ENCODE results near the gene CPNE9.

CPNE9 gene

DNA sequence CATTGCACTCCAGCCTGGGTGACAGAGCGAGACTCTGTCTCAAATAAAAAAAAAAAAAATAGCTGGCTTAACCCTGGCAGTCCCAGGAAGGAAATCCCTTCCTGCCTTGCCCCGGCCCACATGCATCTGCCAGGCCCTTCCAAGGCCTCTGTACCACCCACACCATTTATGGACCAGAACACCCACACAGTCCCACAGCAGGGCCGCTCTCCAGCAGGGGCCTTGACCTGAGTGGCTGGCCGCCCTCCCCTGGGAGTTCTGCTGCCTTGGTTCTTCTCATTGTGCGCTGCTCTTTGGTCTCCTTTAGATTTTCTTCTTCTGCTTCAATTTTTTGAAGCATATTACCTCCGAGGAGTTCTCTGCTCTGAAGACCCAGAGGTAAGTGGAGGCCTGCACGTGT, 16.1 kb upstream of the CPNE9 start:
- no peak for DNase-seq (ENCODE audit: low spot score)

DNA sequence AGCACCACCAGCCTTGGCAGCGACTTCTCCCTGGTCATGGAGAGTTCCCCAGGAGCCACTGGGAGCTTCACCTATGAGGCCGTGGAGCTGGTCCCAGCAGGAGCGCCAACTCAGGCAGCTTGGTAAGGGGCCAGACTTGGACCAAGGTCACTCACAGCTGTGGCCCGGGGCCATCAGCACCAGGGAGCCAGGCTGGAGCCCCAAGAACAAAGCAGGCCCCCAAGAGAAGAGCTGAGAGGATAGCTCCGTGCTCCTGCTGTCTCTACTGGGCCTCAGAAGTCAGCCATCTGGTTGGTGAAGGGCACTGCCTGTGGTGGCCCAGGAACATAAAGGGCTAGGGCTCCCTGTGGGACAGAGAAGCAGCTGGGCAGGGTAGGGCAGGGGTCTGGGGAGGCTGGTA, 14.7 kb upstream of the CPNE9 start:
- no peak for DNase-seq (ENCODE audit: low spot score)

DNA sequence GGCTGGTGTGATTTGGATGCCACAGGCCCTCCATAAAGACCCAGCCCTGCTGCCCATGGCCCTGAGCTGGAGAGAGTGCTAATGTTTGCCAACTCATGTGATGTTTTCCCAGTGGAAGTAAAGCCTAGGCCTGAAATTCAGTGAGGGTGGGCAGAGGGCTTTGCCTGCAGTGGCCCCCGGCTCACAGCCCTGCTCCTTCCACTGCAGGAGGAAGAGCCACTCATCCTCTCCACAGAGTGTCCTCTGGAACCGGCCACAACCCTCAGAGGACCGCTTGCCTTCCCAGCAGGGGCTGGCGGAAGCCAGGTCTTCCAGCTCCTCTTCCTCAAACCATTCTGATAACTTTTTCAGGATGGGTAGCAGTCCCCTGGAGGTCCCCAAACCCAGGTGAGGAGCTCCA, 13.9 kb upstream of the CPNE9 start:
- no peak for DNase-seq (ENCODE audit: low spot score)

DNA sequence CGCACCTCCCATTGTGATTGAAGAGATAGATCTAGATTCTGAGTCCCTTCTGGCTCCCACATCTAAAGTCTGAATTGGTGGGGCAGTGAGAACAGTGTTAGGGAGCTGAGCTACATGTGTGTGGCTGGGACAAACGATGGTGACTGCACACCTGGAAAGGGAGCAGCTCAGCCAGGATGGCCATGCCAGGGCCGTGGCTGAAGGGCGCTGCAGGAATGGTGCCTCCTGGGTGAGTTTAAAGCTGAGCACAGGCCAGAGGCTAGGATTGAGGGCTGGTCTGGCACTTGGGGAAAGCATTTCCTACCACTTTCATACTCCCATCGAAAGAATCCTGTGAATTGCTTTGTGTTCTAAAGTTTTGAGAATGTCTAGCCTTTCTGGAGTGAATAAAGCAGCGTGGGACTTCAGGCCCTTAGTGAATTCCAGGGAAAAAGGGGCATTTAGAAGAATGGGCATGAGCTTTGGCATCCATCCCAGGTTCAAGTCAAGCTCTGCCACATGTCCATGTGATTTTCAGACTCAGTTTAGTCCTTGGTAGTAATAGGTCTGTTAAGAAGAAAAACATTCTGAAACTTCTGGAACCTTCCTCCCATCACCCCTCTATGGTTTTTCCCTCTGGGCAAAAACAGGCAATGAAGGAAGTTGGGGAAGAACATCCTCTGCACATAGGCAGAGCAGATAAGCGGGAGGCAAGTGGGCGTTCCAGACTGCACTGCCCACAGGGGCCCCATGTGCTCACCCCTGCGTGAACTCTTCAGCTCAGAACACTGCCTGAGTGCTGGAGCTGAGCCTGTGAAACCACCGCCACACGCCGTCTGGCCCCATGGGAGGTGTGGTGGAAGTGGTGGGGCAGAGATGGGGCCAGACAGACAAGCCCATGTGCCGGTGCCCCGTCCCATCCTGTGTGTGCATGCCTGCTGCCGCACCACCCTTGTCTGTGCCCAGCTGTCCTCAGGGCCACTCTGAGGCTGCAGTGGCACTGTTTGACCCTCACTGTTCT, 12.9 kb upstream of the CPNE9 start:
- DNase-seq (ENCODE audit: low spot score): no peak

DNA sequence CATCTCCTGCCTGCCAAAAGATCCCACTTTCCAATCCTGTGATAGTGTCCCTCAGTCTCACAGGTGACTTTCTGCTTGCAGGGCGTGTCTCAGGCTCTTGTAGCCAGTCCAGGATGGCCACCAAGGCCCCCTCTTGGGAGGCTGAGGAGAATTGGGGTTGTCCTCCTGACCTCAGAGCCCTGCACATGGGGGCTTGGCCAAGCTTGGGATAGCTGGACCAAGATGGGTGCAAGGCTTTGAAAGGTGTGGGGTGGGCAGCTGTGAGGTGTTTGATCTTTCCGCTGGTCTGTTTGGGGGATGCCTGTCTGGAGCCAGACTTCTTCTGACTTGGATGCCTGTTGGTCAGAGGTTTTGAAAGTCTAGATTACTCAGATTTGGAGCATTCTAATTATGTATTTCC, 12.0 kb upstream of the CPNE9 start:
- no peak for DNase-seq (ENCODE audit: low spot score)

DNA sequence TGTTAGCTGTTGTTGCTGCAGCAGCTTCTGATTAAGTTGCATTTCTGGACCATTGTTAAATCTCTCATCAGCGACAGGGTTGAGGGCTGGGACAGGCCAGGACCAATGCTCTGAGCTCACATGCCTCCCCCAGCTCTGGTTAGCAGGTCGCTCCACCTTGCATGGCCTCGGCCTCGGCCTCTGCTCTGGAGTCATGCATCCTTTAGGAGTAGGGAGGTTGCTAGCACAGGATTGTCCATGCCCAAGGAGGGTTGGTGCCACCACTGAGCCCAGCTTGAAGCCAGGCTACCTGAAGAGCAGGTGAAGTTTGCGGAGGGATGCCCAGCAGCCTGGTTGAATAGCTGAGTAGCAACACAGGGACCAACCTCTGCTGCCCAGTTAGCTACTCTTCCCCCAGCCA, 11.2 kb upstream of the CPNE9 start:
- no peak for DNase-seq (ENCODE audit: low spot score)

DNA sequence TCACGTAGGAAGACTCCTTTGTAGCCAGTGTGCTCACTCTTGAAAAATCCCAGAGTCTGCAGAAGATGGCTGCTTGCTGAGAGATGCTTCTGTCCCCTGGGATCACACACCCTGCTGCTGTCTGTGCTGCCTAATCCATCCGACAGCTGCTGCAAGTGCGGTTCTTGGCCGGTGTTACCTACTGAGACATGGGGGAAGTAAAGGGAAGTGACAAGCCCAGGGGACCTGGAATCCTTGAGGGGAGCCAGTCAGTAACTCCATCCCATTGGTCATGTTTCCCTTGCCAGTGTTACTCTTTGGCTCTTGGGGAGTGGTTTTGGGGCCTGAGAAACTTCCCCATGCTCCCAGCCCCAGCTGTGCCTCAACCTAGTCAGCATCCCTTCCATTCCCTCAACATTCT, 8.3 kb upstream of the CPNE9 start:
- no peak for DNase-seq (ENCODE audit: low spot score)

DNA sequence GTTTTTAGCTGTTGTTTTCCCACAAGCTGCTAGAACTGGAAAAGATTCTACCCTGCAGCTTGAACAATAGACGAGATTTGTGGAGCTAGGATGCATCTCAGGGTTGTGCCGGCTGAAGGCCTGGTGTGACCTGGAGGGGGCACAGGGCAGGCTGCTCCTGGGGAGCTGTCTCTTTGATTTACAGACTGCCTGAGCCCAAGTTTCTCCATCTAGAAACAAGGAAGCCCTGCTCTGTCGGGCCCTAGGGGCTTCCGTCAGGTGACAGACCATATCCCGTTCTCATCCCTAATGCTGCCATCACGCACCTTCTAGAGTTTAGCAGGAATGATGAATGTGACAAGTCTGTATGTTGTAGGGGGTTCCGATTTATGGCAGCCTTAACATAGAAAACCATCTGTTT, 7.9 kb upstream of the CPNE9 start:
- no peak for DNase-seq (ENCODE audit: low spot score)

DNA sequence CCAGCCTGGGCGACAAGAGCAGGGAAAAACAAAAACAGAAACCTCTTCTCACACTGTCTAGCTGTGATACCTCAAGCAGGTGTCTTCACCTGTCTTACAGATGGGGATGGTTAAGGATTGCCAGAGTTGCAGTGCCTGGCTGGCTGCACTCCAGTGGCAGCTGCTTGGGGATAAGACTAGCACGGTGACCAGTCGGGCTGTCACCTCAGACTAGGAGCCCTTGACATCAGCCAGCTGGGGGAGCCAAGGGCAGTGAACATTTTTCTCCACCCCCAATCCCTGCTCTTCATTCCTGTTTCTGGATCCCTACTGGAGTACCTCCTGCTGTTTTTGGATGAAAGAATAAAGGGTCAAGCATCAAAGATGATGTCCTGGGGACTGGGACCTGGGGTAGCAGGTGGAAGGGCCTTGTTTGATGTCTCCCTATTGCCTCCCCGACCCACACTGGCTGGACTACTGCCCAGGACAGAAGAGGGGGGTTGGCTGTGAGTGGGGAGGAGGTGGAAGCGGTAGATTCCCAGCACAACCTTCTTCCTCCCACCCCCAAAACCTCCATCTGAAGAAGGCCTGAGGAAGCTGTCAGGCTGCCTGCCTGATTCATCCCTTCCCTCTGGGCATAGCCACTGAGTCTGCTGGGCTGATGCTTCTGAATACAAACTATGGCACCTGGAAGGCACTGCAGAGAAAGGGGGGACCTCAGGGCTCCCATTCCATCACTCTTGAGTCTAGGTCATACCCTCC, 7.0 kb upstream of the CPNE9 start:
- DNase-seq (ENCODE audit: low spot score): no peak

DNA sequence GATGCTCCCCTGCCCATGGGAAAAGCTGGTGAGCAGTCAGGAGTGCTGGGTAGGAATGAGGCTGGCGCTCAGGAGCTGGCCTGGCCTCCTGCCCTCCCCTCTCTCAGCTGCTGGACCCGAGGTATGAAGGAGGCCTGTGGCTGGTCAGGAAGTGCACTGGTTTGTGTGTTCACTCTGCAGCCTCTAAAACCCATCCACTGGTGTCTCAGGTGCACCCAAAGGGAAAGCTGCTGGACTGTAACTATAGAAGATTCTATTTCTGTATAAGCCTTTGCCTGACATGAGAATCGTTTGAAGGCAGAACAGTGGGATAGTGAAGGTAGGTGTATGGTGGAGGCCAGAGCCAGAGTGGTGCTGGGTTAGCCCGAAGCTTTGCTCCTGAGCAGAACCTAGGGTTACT, 5.7 kb upstream of the CPNE9 start:
- no peak for DNase-seq (ENCODE audit: low spot score)

DNA sequence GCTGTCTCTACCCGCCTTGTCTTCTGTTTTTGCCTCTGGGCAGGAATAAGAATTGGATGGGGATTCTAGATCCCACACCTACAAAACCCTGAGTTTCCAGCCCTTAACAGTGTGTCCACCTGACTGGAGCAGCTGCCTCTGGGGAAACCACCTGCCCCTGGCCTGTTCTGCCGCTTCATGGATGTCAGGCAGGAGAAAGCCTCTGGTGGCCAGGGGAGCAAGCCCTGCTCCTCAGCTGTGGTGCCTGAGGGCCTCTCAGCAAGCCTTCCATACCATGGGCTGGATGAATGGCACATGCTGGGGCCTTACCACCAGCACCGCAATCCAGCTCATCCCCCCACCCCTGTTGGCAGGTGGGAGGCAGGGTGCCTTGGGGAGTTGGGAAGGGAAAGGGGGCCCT, 5.3 kb upstream of the CPNE9 start:
- DNase-seq (ENCODE audit: low spot score): no peak

DNA sequence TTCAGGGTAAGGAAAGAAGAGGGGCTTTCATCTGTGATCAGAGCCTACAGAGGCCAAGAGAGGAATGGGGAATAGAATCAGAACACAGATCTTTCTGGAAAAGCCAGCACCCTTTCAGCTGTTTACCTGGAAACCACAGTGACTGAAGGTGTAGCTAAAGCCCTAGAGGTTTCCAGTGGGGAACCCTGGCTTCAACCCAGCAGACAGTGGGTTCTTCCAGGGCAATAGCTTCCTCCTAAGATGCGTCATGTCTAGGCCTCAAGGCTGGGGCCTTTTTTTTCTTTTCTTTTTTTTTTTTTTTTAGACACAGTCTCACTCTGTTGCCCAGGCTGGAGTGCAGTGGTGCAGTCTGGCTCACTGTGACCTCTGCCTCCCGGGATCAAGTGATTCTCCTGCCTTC, 3.1 kb upstream of the CPNE9 start:
- no peak for DNase-seq (ENCODE audit: low spot score)

DNA sequence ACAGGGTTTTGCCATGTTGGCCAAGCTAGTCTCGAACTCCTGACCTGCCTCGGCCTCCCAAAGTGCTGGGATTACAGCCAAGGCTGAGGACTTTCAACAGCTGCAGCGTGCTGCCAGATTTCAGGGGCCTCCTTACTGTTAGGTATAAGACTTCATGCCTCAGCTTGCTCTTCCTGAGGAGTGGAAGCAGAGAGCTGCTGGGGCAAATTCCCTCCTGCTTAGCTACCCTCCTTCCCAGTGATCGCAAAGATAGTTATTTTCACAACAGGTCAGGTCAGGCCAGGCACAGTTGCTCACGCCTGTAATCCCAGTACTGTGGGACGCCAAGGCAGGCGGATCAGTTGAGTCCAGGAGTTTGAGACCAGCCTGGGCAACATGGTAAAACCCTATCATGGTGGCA, 2.6 kb upstream of the CPNE9 start:
- DNase-seq (ENCODE audit: low spot score): no peak

DNA sequence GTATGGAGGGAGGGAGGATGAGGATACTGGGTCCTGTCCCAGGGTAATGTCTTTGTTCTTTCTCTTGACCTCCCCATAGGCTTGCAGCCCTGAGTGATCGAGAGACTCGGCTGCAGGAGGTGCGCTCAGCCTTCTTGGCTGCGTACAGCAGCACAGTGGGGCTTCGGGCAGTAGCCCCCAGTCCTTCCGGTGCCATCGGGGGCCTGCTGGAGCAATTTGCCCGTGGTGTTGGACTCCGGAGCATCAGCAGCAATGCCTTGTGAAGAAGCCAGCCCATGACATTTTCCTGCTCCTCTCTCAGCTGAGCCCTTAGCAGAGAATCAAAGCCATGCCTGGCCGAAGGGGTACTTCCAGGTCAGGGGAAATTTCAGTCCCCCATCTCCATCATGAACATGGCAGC, 1.9 kb upstream of the CPNE9 start:
- DNase-seq (ENCODE audit: low spot score): no peak

DNA sequence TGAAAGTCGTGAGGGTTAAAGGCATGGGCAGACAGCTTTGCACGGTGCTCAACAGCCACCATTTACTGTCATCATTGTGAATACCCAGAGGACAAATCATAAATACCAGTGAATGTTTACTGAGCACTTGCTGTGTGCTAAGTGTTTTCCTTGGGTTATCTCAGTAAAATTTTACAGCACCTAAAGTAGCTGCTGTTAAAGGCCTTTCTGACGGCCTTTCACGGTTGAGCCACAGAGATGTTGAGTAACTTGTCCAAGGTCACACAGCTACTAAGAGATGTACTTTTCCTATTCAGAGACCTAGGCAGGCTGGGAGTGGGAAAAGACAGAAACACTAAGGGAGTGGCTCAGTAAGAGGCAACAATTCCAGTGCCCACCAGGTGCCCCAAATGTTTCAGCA, 393 bp upstream of the CPNE9 start:
- DNase-seq (ENCODE audit: low spot score): no peak

DNA sequence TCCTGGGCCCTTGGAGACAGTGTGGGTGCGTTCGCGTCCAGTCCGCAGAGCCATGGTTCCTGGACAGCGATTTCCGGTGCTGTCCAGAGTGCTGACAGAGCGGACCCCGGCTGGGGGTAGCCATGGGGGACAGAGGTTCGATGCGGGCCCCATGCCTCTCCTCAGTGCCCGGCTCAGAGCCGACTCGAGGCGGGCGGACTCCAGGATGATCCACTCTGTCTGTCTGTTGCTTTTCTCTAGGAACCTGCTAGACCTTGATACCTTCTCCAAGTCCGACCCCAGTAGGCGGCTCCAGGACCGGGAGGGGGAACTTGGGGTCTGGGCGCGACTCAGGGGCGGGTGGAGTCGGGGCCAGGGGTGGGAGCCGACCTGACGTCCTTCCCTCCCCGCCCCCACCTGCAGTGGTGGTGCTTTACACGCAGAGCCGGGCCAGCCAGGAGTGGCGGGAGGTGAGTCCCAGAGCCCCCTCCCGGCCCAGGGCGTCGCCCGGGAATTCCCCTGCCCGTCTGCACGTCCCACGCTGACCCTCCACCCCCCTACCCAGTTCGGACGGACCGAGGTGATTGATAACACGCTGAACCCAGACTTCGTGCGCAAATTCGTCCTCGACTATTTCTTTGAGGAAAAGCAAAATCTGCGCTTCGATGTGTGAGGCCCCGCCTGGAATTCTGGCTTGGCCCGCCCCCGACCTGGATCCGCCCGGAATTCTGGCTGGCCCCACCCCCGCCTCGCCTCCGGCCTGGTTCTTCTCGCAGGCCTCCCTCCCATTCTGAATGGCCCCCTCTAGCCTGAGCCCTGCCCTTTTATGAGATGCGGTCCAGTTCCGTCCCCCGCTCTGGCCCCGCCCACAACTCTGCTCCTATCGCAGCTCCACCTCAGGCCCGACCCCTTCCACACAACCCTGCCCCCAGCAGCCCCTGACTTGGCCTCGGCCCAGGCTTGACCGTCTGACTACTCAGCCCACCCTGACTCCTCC, 1.0 kb downstream of the CPNE9 start:
- DNase-seq (ENCODE audit: low spot score): no peak

DNA sequence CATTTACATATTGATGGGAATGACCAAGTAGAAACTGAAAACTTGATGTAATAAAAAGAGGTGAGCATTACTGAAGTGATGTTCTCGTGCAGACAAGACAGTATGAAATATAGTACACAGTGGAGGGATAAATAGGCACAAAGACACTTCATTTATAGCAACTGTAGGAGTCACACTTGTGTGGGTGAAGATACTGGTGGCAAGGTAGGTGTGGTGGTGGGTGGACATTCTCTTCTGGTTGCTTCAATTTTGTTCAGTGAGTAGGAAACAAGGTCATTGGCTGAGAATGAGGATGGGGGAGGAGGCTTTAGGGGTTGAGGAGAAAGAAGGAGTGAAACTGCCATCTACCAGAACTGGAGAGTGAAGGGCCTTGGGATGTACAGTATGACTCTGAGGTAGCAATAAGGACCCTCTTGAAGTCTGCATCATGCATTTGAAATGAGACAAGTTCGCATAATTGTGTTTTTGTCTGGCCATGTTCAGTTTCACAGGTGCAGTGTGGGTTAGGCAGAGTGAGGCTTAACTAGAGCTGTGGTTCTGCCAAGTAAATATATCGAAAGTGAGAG, 6.6 kb downstream of the CPNE9 start:
- DNase-seq (ENCODE audit: low spot score): no peak

DNA sequence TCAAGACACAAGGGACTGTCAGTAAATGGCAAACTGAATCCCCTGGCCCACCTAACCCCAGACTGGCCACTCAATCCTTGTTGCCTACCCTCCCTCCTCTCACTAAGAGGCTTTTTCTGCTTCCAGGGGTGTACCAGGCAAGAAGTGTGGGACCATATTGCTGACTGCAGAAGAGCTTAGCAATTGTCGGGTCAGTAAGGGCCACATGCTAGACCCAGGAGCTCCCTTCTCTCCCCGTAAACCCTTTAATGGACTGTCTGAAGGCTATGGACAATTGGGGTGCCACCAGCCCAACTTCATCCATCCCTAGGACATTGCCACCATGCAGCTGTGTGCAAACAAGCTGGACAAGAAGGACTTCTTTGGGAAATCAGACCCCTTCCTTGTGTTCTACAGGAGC, 8.8 kb downstream of the CPNE9 start:
- DNase-seq (ENCODE audit: low spot score): no peak

DNA sequence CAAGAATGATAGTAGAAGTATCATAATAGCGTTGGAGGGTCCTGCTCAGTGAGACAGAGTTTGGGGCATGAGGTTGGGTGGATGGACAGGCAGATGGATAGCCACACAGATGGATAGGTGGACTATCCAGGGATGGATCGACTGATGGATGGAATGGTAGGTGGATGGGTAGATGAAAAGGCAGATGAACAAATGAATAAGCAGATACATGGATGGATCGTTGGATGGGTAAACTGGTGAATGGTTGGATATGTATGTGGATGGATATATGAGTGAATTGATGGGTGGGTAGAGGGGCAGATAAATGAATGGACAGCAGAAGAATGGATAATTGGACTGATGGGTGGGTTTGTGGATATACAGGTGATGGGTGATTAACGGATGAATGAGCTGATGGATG, 9.5 kb downstream of the CPNE9 start:
- DNase-seq (ENCODE audit: low spot score): no peak

DNA sequence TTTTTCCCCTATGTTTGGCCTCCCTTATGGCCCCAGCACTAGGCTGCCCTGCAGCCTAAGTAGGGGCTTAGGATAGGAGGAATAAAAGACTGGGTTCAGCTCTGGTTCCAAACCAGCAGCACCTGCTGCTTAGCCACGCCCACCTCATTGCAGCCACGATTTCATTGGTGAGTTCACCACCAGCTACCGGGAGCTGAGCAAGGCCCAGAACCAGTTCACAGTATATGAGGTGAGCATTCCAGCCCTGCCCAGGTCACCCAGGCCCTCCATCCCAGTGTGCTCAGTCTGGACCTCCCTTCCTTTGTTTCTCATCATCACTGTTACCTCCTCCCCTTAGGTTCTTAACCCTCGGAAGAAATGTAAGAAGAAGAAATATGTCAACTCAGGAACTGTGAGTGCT, 11.5 kb downstream of the CPNE9 start:
- no peak for DNase-seq (ENCODE audit: low spot score)

DNA sequence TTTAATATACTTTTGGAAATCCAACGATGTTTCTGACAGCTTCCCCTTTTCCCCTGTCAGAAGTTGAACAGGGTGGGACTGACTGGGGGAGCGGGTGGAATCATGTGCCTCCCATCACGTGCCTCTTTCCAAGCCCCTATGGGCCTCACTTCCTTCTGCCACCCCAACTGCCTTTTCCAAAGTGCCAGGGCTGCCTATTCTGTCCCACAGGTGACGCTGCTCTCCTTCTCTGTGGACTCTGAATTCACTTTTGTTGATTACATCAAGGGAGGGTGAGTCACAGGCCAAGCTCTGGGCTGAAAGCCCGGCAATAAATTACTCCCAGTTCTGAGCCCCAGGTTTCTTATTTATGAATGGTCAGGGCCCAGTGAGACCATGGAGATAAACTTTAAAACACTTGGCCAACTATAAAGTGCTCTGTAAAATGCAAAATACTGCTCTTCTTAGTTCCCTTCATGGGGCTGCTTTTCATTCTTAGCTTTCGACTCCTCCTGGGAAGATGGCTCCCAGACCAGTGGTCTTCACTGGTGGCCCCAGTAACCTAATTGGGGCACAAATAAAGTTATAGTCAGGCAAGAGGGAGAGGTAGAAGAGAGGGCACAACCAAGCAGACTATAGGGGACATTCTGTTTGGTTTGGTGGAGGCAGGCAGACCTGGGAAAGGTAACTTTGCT, 12.3 kb downstream of the CPNE9 start:
- DNase-seq (ENCODE audit: low spot score): peak; percentile 92
